Transverse colon (tissue), 4 donors: Measurements from ENCODE around the gene AMIGO1. TPM values are rescaled to one million over a fixed set of nuclear protein-coding genes. Genes with fewer than 3 reads are reported as not detected.

ENCODE experiments used
- DNase-seq: peaks from one replicate; pipeline ENCODE4 v3.0.0-alpha.2; 2019
- H3K27ac ChIP-seq, 4 donors: fragments of 200-600 bp; sonication (generic); 2 replicates each; pipeline ENCODE4 v1.5.1; 2016 to 2018; ENCODE audit warnings: inconsistent platforms in 4 of 4
- H3K27me3 ChIP-seq: fragments of 200-600 bp; sonication (generic); 2 replicates; pipeline ENCODE4 v1.5.1; 2017; ENCODE audit warnings: inconsistent platforms
- H3K36me3 ChIP-seq, 4 donors: fragments of 200-600 bp; sonication (generic); 2 replicates each; pipeline ENCODE4 v1.5.1; 2017 to 2019; ENCODE audit warnings: inconsistent platforms in 4 of 4
- H3K4me1 ChIP-seq, 4 donors: fragments of 200-600 bp; sonication (generic); 2 replicates each; pipeline ENCODE4 v1.5.1; 2017 to 2020; ENCODE audit warnings: inconsistent platforms in 4 of 4
- H3K4me3 ChIP-seq, 4 donors: fragments of 200-600 bp; sonication (generic); 1 replicate in 1 of 4; 2 replicates in 3 of 4; pipeline versions ENCODE4 v1.5.1 to v1.6.1; 2017 to 2019; ENCODE audit warnings: inconsistent platforms in 4 of 4
- H3K9me3 ChIP-seq, 2 donors: fragments of 200-600 bp; sonication (generic); 2 replicates each; pipeline ENCODE4 v1.5.1; 2017 to 2019; ENCODE audit warnings: inconsistent platforms in 2 of 2
- CTCF ChIP-seq, 5 experiments: fragments of 200-600 bp in 3 of 5; fragments of 450-650 bp in 2 of 5; sonication (generic) in 3 of 5; IDR thresholded peaks; 1 replicate in 2 of 5; 2 replicates in 3 of 5; pipeline ENCODE4 v1.5.1; 2016 to 2017; ENCODE audit warnings: antibody characterized with exemption in 5 of 5, inconsistent platforms in 3 of 5, mild to moderate bottlenecking in 2 of 5, moderate library complexity in 1 of 5
- EP300 ChIP-seq: sonication (generic); formaldehyde crosslinking; IDR thresholded peaks from one replicate; pipeline ENCODE4 v1.6.1; 2017; ENCODE audit warnings: antibody characterized with exemption, low read depth
- POLR2A ChIP-seq: fragments of 450-650 bp; IDR thresholded peaks from one replicate; pipeline ENCODE4 v1.6.1; 2016; ENCODE audit warnings: antibody characterized with exemption, mild to moderate bottlenecking, moderate library complexity
- POLR2AphosphoS5 ChIP-seq, 3 donors: sonication (generic); formaldehyde crosslinking; IDR thresholded peaks; one replicate each; pipeline ENCODE4 v1.6.1; 2016; ENCODE audit warnings: antibody characterized with exemption in 3 of 3
- WGBS, 2 donors: methylation state at CpG; one replicate each; pipeline ENCODE4 v1.1.5; 2018; ENCODE audit warnings: low coverage in 1 of 2; 5-methylcytosine and 5-hydroxymethylcytosine counted together
- in situ Hi-C, 4 donors: fragments of 200-750 bp; cut with MboI; loops; one replicate each; pipeline versions ENCODE4 v1.15.0 to v1.15.1; 2017; ENCODE audit warnings: low sequenced_read_pairs in 3 of 4, low pct_ligation_motif_present in 1 of 4, low pct_unique_long_range_greater_than_20kb in 1 of 4
- intact Hi-C: fragments of 100-400 bp; cut with DNase I; formaldehyde crosslinking; loops from one replicate; pipeline ENCODE4 v1.15.1; 2023; ENCODE audit warnings: low total_unique reads
- total RNA-seq, 4 donors: library from RNA; depleted of rRNA; stranded (reverse); fragments of >200 nt; gene quantifications; one replicate each; pipeline ENCODE4 v1.1.0, GENCODE V29; 2016

The AMIGO1 gene
- total RNA-seq, 4 donors from 2014 or later, result 0.60 to 8.1 (median 3.5) TPM

- H3K4me1 ChIP-seq, result peaks cover 11 to 24% (median 12%) of the 10 kb centered on the region in 4 donors
- 63 to 77% methylated on average over 2 of the region's 2 CpGs for WGBS, 2 donors
- DNase-seq, result no peak
- H3K9me3 ChIP-seq, result no peaks in the 10 kb centered on the region
- intact Hi-C loops, result no loop called here
- in situ Hi-C loops, result no loop called here
- TF ChIP-seq POLR2A (no peak), EP300 (no peak), CTCF (IDR thresholded peaks at IDR 0.05) (no peak), POLR2AphosphoS5 (IDR thresholded peaks at IDR 0.05) (no peak)
- H3K27me3 ChIP-seq, result no peaks in the 10 kb centered on the region
- H3K4me3 ChIP-seq, result no peak overlapping the region
- no peak overlapping the region for H3K27ac ChIP-seq
- H3K36me3 ChIP-seq, result no peaks in the 10 kb centered on the region
These were observed 3.7 kb upstream of the AMIGO1 start for GRCh38 chr1:109513110-109513710.

GRCh38 chr1:109508873-109509175 lies 703 bp downstream of the AMIGO1 start:
- H3K27ac ChIP-seq, result peak overlapping the region in 3 of 4 donors; percentile 53 to 66 (median 61)
- WGBS, 2 donors, result 76% methylated on average over 7 of the region's 7 CpGs; no CpG with 5 or more reads in 1 of the 2 donors

GRCh38 chr1:109508001-109508872 lies 1.3 kb downstream of the AMIGO1 start:
- Histone ChIP-seq H3K27me3 (no peaks in the 10 kb centered on the region), H3K36me3 (no peaks in the 10 kb centered on the region), H3K9me3 (no peaks in the 10 kb centered on the region), H3K4me1 (peaks cover 11 to 23% (median 19%) of the 10 kb centered on the region in 4 donors), H3K27ac (no peak overlapping the region), H3K4me3 (no peak overlapping the region)
- DNase-seq, result no peak
- TF ChIP-seq POLR2AphosphoS5 (IDR thresholded peaks at IDR 0.05), result no peak
- TF ChIP-seq CTCF (IDR thresholded peaks at IDR 0.05), result no peak
- no peak for TF ChIP-seq POLR2A
- TF ChIP-seq EP300, result no peak
- WGBS, 2 donors, result 90 to 91% methylated on average over 2 to 25 of the region's 25 CpGs
- intact Hi-C loops (no loop called here), in situ Hi-C loops (no loop called here)

More at GRCh38 chr1:109508873-109509175, 703 bp downstream of the AMIGO1 start:
- in situ Hi-C loops (no loop called here), intact Hi-C loops (no loop called here)
- H3K27me3 ChIP-seq, result no peaks in the 10 kb centered on the region
- peaks cover 11 to 20% (median 17%) of the 10 kb centered on the region in 4 donors for H3K4me1 ChIP-seq
- TF ChIP-seq EP300 (no peak), CTCF (IDR thresholded peaks at IDR 0.05) (no peak), POLR2AphosphoS5 (IDR thresholded peaks at IDR 0.05) (no peak), POLR2A (no peak)
- peak overlapping the region; percentile 61 to 71 (median 67) for H3K4me3 ChIP-seq
- H3K9me3 ChIP-seq, result no peaks in the 10 kb centered on the region
- H3K36me3 ChIP-seq, result no peaks in the 10 kb centered on the region
- no peak for DNase-seq

GRCh38 chr1:109504974-109505373 lies 4.6 kb downstream of the AMIGO1 start:
- TF ChIP-seq POLR2AphosphoS5 (IDR thresholded peaks at IDR 0.05) (no peak), CTCF (IDR thresholded peaks at IDR 0.05) (no peak), POLR2A (no peak), EP300 (no peak)
- no peak for DNase-seq
- in situ Hi-C loops (no loop called here), intact Hi-C loops (no loop called here)
- Histone ChIP-seq H3K4me1 (peaks cover 15 to 34% (median 28%) of the 10 kb centered on the region in 4 donors), H3K9me3 (no peaks in the 10 kb centered on the region), H3K27me3 (no peaks in the 10 kb centered on the region), H3K27ac (no peak overlapping the region), H3K4me3 (no peak overlapping the region), H3K36me3 (no peaks in the 10 kb centered on the region)
- WGBS, 2 donors, result 57 to 62% methylated on average over 1 of the region's 1 CpG
